ENCODE data around the gene PCSK1N. TPM values are rescaled to one million over a fixed set of nuclear protein-coding genes. Genes with fewer than 3 reads are reported as not detected.

Gene PCSK1N
- total RNA-seq, 5 donors from 2014 or later (not counting 1 experiment from before 2014, with no cell fraction given): 5.0 to 11.4 (median 9.1) TPM

- H3K4me3 Mint-ChIP-seq: no peak overlapping the region
- Histone ChIP-seq H3K4me1 (ENCODE audit: control insufficient read depth in 1 of 2, extremely low read depth in 1 of 2, insufficient read depth in 2 of 2, low read length in 2 of 2) (peaks cover 0 to 6% of the 10 kb centered on the region in 2 experiments), H3K4me3 (ENCODE audit: control insufficient read depth in 1 of 2, extremely low read depth in 1 of 2, low read length in 1 of 2) (no peak overlapping the region), H3K36me3 (ENCODE audit: control insufficient read depth in 2 of 2, extremely low read depth in 1 of 2, insufficient read depth in 1 of 2, low read length in 1 of 2) (no peaks in the 10 kb centered on the region), H3K27me3 (replicated peaks in 1 of 2; ENCODE audit: control insufficient read depth in 2 of 2, extremely low read depth in 1 of 2, insufficient read depth in 2 of 2, low read length in 1 of 2) (peaks cover 2% of the 10 kb centered on the region in 2 experiments), H3K9me3 (no peaks in the 10 kb centered on the region), H3K27ac (ENCODE audit: low read length) (no peak overlapping the region)
- H3K4me1 Mint-ChIP-seq: peaks cover 6 to 15% (median 15%) of the 10 kb centered on the region in 3 donors
- 81% methylated on average over 7 of the region's 17 CpGs for WGBS (ENCODE audit: insufficient coverage)
- no peaks in the 10 kb centered on the region for H3K9me3 Mint-ChIP-seq
- no peak for DNase-seq
- H3K27ac Mint-ChIP-seq: no peak overlapping the region
- ChIA-PET POLR2A (no interaction called here), CTCF (no interaction called here)
- ATAC-seq (replicated peaks in 1 of 4): no peak
- no peaks in the 10 kb centered on the region for H3K36me3 Mint-ChIP-seq
- H3K27me3 Mint-ChIP-seq: peaks cover 0 to 22% of the 10 kb centered on the region in 2 donors
Measured at GRCh38 chrX:48787505-48788443, 47.6 kb downstream of the PCSK1N start.

DNA sequence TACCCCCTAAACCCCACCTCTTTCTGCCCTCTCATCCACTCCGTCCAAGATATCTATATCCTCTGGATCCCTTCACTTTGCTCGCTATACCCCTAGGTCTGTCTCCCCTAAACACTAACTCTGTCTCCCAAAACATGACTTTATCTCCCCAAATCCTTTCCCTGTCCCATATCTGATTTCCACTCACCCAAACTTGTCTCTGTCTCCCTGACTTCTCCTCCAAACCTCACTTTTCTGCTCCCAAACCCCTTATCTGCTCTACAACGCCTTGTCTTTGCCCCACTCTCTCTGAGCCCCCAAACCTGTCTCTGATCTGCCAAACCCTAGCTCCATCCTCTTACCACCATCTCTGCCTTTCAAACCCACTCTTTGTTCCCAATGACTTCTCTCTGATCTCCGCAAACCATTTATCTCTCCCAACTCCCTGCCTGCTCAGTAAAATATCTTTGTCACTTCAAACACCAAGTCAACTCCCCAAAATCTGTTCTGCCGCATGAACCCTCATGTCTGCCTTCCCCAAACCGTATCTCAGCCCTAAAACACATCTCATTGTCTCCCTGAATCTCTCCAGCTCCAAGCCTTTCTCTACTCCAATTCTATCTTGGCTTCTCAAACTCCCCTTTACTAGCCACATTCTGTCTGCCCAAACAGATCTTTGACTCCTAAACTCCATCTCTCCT is 48.4 kb downstream of the PCSK1N start:
- ATAC-seq (replicated peaks in 1 of 4) (no peak), DNase-seq (no peak)
- no peaks in the 10 kb centered on the region for H3K9me3 ChIP-seq
- Mint-ChIP-seq H3K36me3 (no peaks in the 10 kb centered on the region), H3K27me3 (peaks cover 0 to 22% of the 10 kb centered on the region in 2 donors), H3K9me3 (no peaks in the 10 kb centered on the region), H3K4me3 (no peak overlapping the region), H3K4me1 (peaks cover 6 to 15% (median 15%) of the 10 kb centered on the region in 3 donors), H3K27ac (no peak overlapping the region)
- H3K27ac ChIP-seq (ENCODE audit: low read length): no peak overlapping the region
- ChIA-PET POLR2A (no interaction called here), CTCF (no interaction called here)
- peaks cover 2% of the 10 kb centered on the region in 2 experiments for H3K27me3 ChIP-seq (replicated peaks in 1 of 2; ENCODE audit: control insufficient read depth in 2 of 2, extremely low read depth in 1 of 2, insufficient read depth in 2 of 2, low read length in 1 of 2)
- H3K36me3 ChIP-seq (ENCODE audit: control insufficient read depth in 2 of 2, extremely low read depth in 1 of 2, insufficient read depth in 1 of 2, low read length in 1 of 2): no peaks in the 10 kb centered on the region
- no peak overlapping the region for H3K4me3 ChIP-seq (ENCODE audit: control insufficient read depth in 1 of 2, extremely low read depth in 1 of 2, low read length in 1 of 2)
- peaks cover 0 to 6% of the 10 kb centered on the region in 2 experiments for H3K4me1 ChIP-seq (ENCODE audit: control insufficient read depth in 1 of 2, extremely low read depth in 1 of 2, insufficient read depth in 2 of 2, low read length in 2 of 2)
- 77% methylated on average over 6 of the region's 6 CpGs for WGBS (ENCODE audit: insufficient coverage)

DNA sequence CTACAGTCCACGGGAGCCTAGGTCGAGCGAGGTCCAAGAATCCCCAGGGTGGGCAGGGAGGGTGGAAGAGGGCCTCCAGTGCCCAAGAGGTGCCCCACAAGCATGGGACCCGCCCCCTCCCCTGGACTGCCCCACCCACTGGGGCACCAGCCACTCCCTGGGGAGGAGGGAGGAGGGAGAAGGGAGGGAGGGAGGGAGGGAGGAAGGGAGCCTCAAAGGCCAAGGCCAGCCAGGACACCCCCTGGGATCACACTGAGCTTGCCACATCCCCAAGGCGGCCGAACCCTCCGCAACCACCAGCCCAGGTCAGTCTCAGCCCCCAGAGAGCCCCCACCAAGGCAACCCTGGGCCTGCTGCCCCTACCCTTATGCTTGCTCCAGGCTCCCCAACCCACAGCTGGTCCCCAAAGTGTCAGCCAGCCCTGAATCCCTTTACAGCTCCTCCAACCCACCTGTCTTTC is 49.0 kb downstream of the PCSK1N start, which contains the start of gene GATA1:
GATA1 (plus strand) TSS at position 250 of the 460 bp plus-strand sequence. CDS start 4,520 bp downstream, outside the sequence.
- Mint-ChIP-seq H3K4me1 (peaks cover 6 to 15% (median 15%) of the 10 kb centered on the region in 3 donors), H3K36me3 (no peaks in the 10 kb centered on the region), H3K27me3 (peaks cover 0 to 22% of the 10 kb centered on the region in 2 donors), H3K4me3 (no peak within 1 kb of the TSS), H3K9me3 (no peaks in the 10 kb centered on the region), H3K27ac (no peak within 1 kb of the TSS)
- Histone ChIP-seq H3K4me3 (ENCODE audit: control insufficient read depth in 1 of 2, extremely low read depth in 1 of 2, low read length in 1 of 2) (no peak within 1 kb of the TSS), H3K4me1 (ENCODE audit: control insufficient read depth in 1 of 2, extremely low read depth in 1 of 2, insufficient read depth in 2 of 2, low read length in 2 of 2) (peaks cover 0 to 6% of the 10 kb centered on the region in 2 experiments), H3K36me3 (ENCODE audit: control insufficient read depth in 2 of 2, extremely low read depth in 1 of 2, insufficient read depth in 1 of 2, low read length in 1 of 2) (no peaks in the 10 kb centered on the region), H3K9me3 (no peaks in the 10 kb centered on the region), H3K27ac (ENCODE audit: low read length) (no peak within 1 kb of the TSS), H3K27me3 (replicated peaks in 1 of 2; ENCODE audit: control insufficient read depth in 2 of 2, extremely low read depth in 1 of 2, insufficient read depth in 2 of 2, low read length in 1 of 2) (peaks cover 2% of the 10 kb centered on the region in 2 experiments)
- no peak for ATAC-seq (replicated peaks in 1 of 4)
- no CpG with 5 or more reads among the region's 7 CpGs for WGBS (ENCODE audit: insufficient coverage)
- DNase-seq: no peak
- ChIA-PET POLR2A (no interaction called here), CTCF (no interaction called here)

GRCh38 chrX:48785540-48786214 is 49.7 kb downstream of the PCSK1N start:
- no peaks in the 10 kb centered on the region for H3K9me3 Mint-ChIP-seq
- Histone ChIP-seq H3K36me3 (ENCODE audit: control insufficient read depth in 2 of 2, extremely low read depth in 1 of 2, insufficient read depth in 1 of 2, low read length in 1 of 2) (no peaks in the 10 kb centered on the region), H3K27me3 (replicated peaks in 1 of 2; ENCODE audit: control insufficient read depth in 2 of 2, extremely low read depth in 1 of 2, insufficient read depth in 2 of 2, low read length in 1 of 2) (peaks cover 2% of the 10 kb centered on the region in 2 experiments), H3K4me1 (ENCODE audit: control insufficient read depth in 1 of 2, extremely low read depth in 1 of 2, insufficient read depth in 2 of 2, low read length in 2 of 2) (peaks cover 0 to 6% of the 10 kb centered on the region in 2 experiments), H3K9me3 (no peaks in the 10 kb centered on the region), H3K27ac (ENCODE audit: low read length) (no peak overlapping the region), H3K4me3 (ENCODE audit: control insufficient read depth in 1 of 2, extremely low read depth in 1 of 2, low read length in 1 of 2) (no peak overlapping the region)
- H3K4me1 Mint-ChIP-seq: peaks cover 6 to 15% (median 15%) of the 10 kb centered on the region in 3 donors
- WGBS (ENCODE audit: insufficient coverage): 95% methylated on average over 7 of the region's 16 CpGs
- no peak for ATAC-seq (replicated peaks in 1 of 4)
- no peak for DNase-seq
- H3K27ac Mint-ChIP-seq: no peak overlapping the region
- ChIA-PET POLR2A (no interaction called here), CTCF (no interaction called here)
- H3K36me3 Mint-ChIP-seq: no peaks in the 10 kb centered on the region
- H3K4me3 Mint-ChIP-seq: no peak overlapping the region
- H3K27me3 Mint-ChIP-seq: peaks cover 0 to 22% of the 10 kb centered on the region in 2 donors

DNA sequence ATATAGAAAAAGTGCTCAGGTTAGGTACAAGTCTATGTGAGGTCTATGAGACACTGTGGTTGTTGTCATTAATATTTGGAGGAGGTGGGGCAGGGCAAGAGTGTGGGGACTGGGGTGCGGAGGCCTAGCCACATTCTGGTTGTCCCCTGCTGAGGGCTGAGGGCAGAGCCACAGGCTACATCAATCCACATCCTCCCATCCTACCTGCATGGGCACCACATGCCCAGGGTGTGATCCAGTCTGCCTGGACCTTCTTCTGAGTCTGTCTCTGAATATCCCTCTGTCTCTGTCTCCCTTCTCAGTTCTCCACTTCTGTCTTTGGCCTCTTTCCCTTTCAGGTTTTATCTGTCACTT is 50.2 kb downstream of the PCSK1N start:
- H3K36me3 ChIP-seq (ENCODE audit: control insufficient read depth in 2 of 2, extremely low read depth in 1 of 2, insufficient read depth in 1 of 2, low read length in 1 of 2): no peaks in the 10 kb centered on the region
- no peak for DNase-seq
- ATAC-seq (replicated peaks in 1 of 4): no peak
- no peak overlapping the region for H3K27ac ChIP-seq (ENCODE audit: low read length)
- Mint-ChIP-seq H3K36me3 (no peaks in the 10 kb centered on the region), H3K4me3 (no peak overlapping the region), H3K27me3 (peaks cover 0 to 17% of the 10 kb centered on the region in 2 donors), H3K9me3 (no peaks in the 10 kb centered on the region), H3K4me1 (peaks cover 6 to 15% (median 14%) of the 10 kb centered on the region in 3 donors), H3K27ac (no peak overlapping the region)
- ChIA-PET POLR2A (no interaction called here), CTCF (no interaction called here)
- H3K27me3 ChIP-seq (replicated peaks in 1 of 2; ENCODE audit: control insufficient read depth in 2 of 2, extremely low read depth in 1 of 2, insufficient read depth in 2 of 2, low read length in 1 of 2): peaks cover 2% of the 10 kb centered on the region in 2 experiments
- no peaks in the 10 kb centered on the region for H3K9me3 ChIP-seq
- H3K4me1 ChIP-seq (ENCODE audit: control insufficient read depth in 1 of 2, extremely low read depth in 1 of 2, insufficient read depth in 2 of 2, low read length in 2 of 2): peaks cover 0 to 6% of the 10 kb centered on the region in 2 experiments
- WGBS (ENCODE audit: insufficient coverage): no CpG with 5 or more reads among the region's 1 CpG
- H3K4me3 ChIP-seq (ENCODE audit: control insufficient read depth in 1 of 2, extremely low read depth in 1 of 2, low read length in 1 of 2): no peak overlapping the region

GRCh38 chrX:48784726-48785125 is 50.7 kb downstream of the PCSK1N start:
- H3K4me1 Mint-ChIP-seq: peaks cover 6 to 12% (median 10%) of the 10 kb centered on the region in 3 donors
- no peaks in the 10 kb centered on the region for H3K9me3 Mint-ChIP-seq
- no peak overlapping the region for H3K4me3 ChIP-seq (ENCODE audit: control insufficient read depth in 1 of 2, extremely low read depth in 1 of 2, low read length in 1 of 2)
- H3K36me3 ChIP-seq (ENCODE audit: control insufficient read depth in 2 of 2, extremely low read depth in 1 of 2, insufficient read depth in 1 of 2, low read length in 1 of 2): no peaks in the 10 kb centered on the region
- no peak overlapping the region for H3K27ac Mint-ChIP-seq
- peaks cover 2% of the 10 kb centered on the region in 2 experiments for H3K27me3 ChIP-seq (replicated peaks in 1 of 2; ENCODE audit: control insufficient read depth in 2 of 2, extremely low read depth in 1 of 2, insufficient read depth in 2 of 2, low read length in 1 of 2)
- ChIA-PET CTCF (no interaction called here), POLR2A (no interaction called here)
- H3K4me3 Mint-ChIP-seq: no peak overlapping the region
- DNase-seq: no peak
- H3K4me1 ChIP-seq (ENCODE audit: control insufficient read depth in 1 of 2, extremely low read depth in 1 of 2, insufficient read depth in 2 of 2, low read length in 2 of 2): peaks cover 0 to 4% of the 10 kb centered on the region in 2 experiments
- no peak for ATAC-seq (replicated peaks in 1 of 4)
- no peak overlapping the region for H3K27ac ChIP-seq (ENCODE audit: low read length)
- peaks cover 0 to 16% of the 10 kb centered on the region in 2 donors for H3K27me3 Mint-ChIP-seq
- H3K9me3 ChIP-seq: no peaks in the 10 kb centered on the region
- H3K36me3 Mint-ChIP-seq: no peaks in the 10 kb centered on the region
- WGBS (ENCODE audit: insufficient coverage): no CpG with 5 or more reads among the region's 3 CpGs

All from T-cell (primary cell).